CD4-positive, alpha-beta T cell treated with Interleukin-4 for 1 hour (primary cell): ENCODE measurements around the gene ITGA4.

ENCODE experiments used
- DNase-seq, 2 donors: peaks; one replicate each; pipeline ENCODE4 v3.0.0-alpha.2; 2020 to 2022

Gene ITGA4

DNA sequence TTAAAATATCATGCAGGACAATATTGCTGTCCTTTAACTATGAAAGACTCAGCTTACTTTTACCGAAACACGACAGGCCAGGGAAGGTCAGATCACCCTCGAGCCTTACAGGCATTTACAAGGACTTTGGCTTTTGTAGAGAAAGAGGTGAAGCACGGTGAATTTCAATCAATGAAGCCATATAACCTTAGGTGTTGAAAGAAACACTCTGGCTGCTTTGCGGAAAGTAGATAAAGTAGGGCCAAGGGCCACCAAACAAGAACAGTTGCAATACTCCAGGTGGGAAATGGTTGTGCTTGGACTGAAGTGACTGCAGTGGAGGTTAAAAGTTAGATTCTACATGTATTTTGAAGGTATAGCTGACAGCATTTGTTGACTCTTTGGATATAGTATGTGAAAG, 119.2 kb downstream of the ITGA4 start:
- DNase-seq: no peak

DNA sequence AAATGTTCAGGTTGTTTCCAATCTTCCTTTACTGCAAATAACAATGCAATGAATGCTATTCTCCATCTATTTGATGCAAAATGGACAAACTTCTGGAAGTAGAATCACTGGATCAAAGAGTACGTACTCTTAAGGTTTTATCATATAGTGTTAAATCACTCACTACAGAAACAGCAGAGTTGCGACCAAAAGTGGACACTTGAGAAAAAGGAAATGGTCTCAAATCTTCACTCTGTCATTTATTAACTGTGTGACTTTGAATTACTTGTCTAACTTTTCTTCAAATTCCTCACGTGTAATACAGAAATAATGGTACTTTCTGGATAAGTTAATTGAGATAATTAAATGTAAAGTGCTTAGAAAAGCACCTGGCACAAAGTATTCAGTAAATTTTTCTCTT, 121.6 kb downstream of the ITGA4 start:
- no peak for DNase-seq

DNA sequence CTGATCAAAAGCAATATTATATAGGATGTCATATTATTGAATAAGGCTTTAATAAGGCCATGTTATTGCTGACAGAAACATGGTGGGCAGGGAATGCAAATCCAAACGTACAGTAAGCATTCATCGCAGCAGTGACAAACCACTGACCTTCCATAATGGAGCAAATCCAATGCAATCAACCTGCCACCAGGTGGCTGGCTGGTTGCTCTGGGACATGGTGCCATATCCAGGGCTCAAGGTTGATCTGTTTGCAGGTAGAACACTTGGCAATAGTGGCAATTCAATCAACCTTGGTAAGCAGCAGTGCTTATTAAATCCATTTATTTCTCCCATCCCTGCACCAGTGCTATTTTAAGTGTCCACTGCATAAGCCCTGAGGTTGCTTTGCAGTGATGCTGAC, 124.3 kb downstream of the ITGA4 start:
- no peak for DNase-seq

DNA sequence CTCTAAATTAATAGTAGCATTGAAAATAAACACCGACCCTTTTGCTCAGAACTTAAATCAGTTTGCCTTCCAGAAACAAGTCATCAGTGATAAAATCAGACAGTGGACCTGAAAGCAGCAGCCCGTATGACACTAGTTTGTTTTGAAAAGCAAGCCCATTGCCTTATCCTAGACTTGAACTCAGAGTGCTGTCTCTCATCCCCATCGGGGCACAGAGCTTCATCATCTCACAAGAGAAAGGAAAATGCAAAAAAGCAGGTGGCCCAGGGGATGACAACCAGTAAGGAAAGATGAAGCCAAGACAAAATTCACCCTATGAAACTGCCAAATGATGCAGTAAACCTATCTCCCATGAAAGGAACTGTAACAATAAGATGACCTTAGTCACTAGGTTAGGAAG, 128.5 kb downstream of the ITGA4 start:
- DNase-seq: no peak
